GM12873 (cell line): ENCODE data around the gene LYPD8.

Experiments used
- CTCF ChIP-seq: IDR thresholded peaks from 2 replicates; pipeline ENCODE4 v1.5.1; 2012; ENCODE audit warnings: low read depth, mild to moderate bottlenecking, moderate library complexity, low read length, control low read depth; ENCODE audit not compliant: insufficient read depth; ENCODE audit errors: missing control alignments

LYPD8 gene

GRCh38 chr1:248791010-248791409 is 35.5 kb upstream of the LYPD8 start:
- no peak for TF ChIP-seq CTCF

- no peak for TF ChIP-seq CTCF
Measured at GRCh38 chr1:248790456-248790855, 34.9 kb upstream of the LYPD8 start.

GRCh38 chr1:248788327-248788726 is 32.8 kb upstream of the LYPD8 start:
- TF ChIP-seq CTCF: no peak

GRCh38 chr1:248787430-248787829 is 31.9 kb upstream of the LYPD8 start:
- no peak for TF ChIP-seq CTCF

GRCh38 chr1:248786156-248786555 is 30.6 kb upstream of the LYPD8 start:
- no peak for TF ChIP-seq CTCF

- no peak for TF ChIP-seq CTCF
Measured at GRCh38 chr1:248783367-248783766, 27.8 kb upstream of the LYPD8 start.

GRCh38 chr1:248782416-248783141 is 27.0 kb upstream of the LYPD8 start:
- TF ChIP-seq CTCF: no peak
